Measurements from ENCODE around the gene SMIM5. TPM values are rescaled to one million over a fixed set of nuclear protein-coding genes. Genes with fewer than 3 reads are reported as not detected.
A peak's percentile ranks its signal among the peaks of the same experiment; 100 is the strongest.

SMIM5 gene
- total RNA-seq = 0.23 to 0.29 TPM in 2 of 3 replicates, not detected in the other
- long read RNA-seq = 0 reads

GRCh38 chr17:75632863-75633485 lies at the start of gene SMIM5:
Gene SMIM5 (plus strand): TSS chr17:75633434. CDS start chr17:75640202, 6,768 bp downstream.
- Mint-ChIP-seq H3K9me3 (ENCODE audit: low read depth) (no peaks in the 10 kb centered on the region), H3K4me3 (ENCODE audit: unreplicated experiment) (no peak within 1 kb of the TSS), H3K27ac (ENCODE audit: unreplicated experiment) (peak within 1 kb of the TSS; percentile 85), H3K36me3 (ENCODE audit: low read depth) (no peaks in the 10 kb centered on the region), H3K4me1 (ENCODE audit: low read depth) (peaks cover 18% of the 10 kb centered on the region), H3K27me3 (ENCODE audit: low read depth) (no peaks in the 10 kb centered on the region)
- TF ChIP-seq CTCF (IDR thresholded peaks at IDR 0.05) = peak; percentile 92
- DNase-seq (ENCODE audit: low spot score) = no peak

GRCh38 chr17:75584849-75585175 lies 48.4 kb upstream of the SMIM5 start:
- H3K36me3 Mint-ChIP-seq (ENCODE audit: low read depth) = peaks cover 2% of the 10 kb centered on the region
- H3K4me1 Mint-ChIP-seq (ENCODE audit: low read depth) = no peaks in the 10 kb centered on the region
- peaks cover 9% of the 10 kb centered on the region for H3K9me3 Mint-ChIP-seq (ENCODE audit: low read depth)
- no peak overlapping the region for H3K27ac Mint-ChIP-seq (ENCODE audit: unreplicated experiment)
- H3K4me3 Mint-ChIP-seq (ENCODE audit: unreplicated experiment) = no peak overlapping the region
- DNase-seq (ENCODE audit: low spot score) = no peak
- H3K27me3 Mint-ChIP-seq (ENCODE audit: low read depth) = peaks cover 2% of the 10 kb centered on the region
- TF ChIP-seq CTCF (IDR thresholded peaks at IDR 0.05) = no peak

GRCh38 chr17:75587675-75588595 lies 45.3 kb upstream of the SMIM5 start, which contains the start of gene MYO15B:
Gene MYO15B (plus strand): TSS chr17:75587800. CDS start chr17:75588058, 258 bp downstream.
- peak; percentile 45 for TF ChIP-seq CTCF (IDR thresholded peaks at IDR 0.05)
- no peaks in the 10 kb centered on the region for H3K27me3 Mint-ChIP-seq (ENCODE audit: low read depth)
- H3K4me3 Mint-ChIP-seq (ENCODE audit: unreplicated experiment) = peak within 1 kb of the TSS; percentile 47
- H3K9me3 Mint-ChIP-seq (ENCODE audit: low read depth) = peaks cover 6% of the 10 kb centered on the region
- no peaks in the 10 kb centered on the region for H3K4me1 Mint-ChIP-seq (ENCODE audit: low read depth)
- DNase-seq (ENCODE audit: low spot score) = no peak
- no peak within 1 kb of the TSS for H3K27ac Mint-ChIP-seq (ENCODE audit: unreplicated experiment)
- peaks cover 2% of the 10 kb centered on the region for H3K36me3 Mint-ChIP-seq (ENCODE audit: low read depth)

- no peak for DNase-seq (ENCODE audit: low spot score)
- peaks cover 6% of the 10 kb centered on the region for H3K9me3 Mint-ChIP-seq (ENCODE audit: low read depth)
- no peaks in the 10 kb centered on the region for H3K4me1 Mint-ChIP-seq (ENCODE audit: low read depth)
- H3K27ac Mint-ChIP-seq (ENCODE audit: unreplicated experiment) = no peak overlapping the region
- no peaks in the 10 kb centered on the region for H3K27me3 Mint-ChIP-seq (ENCODE audit: low read depth)
- H3K4me3 Mint-ChIP-seq (ENCODE audit: unreplicated experiment) = peak overlapping the region; percentile 47
- no peak for TF ChIP-seq CTCF (IDR thresholded peaks at IDR 0.05)
- peaks cover 2% of the 10 kb centered on the region for H3K36me3 Mint-ChIP-seq (ENCODE audit: low read depth)
Observed at GRCh38 chr17:75588596-75589011, 44.6 kb upstream of the SMIM5 start.
